Amygdala (tissue), 56 donors: ENCODE data around the gene SGCD.

Source experiments
- DNase-seq, 56 donors: peaks; one replicate each; lab custom pipeline; 2025; lab: John Stamatoyannopoulos, UW

SGCD gene

DNA sequence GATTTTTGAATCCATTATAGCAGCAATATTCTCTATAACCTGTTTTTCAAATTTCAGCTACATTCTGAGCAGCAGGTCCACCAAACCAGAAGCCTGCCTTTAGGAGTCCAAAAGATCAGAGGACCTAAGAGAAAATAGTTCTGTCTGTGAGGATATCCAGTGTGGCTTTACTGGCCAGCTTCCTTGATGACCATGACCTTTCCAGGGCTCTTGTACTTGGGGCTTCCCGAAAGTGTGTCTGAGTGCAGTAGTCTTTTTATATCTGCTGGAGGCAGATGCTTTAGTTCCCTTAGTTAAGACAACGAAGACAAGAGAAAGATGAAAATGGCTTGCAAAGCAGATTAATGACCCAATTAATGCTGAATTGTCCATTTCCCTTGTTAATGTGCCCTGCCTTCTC, 72.4 kb downstream of the SGCD start:
- no peak for DNase-seq

DNA sequence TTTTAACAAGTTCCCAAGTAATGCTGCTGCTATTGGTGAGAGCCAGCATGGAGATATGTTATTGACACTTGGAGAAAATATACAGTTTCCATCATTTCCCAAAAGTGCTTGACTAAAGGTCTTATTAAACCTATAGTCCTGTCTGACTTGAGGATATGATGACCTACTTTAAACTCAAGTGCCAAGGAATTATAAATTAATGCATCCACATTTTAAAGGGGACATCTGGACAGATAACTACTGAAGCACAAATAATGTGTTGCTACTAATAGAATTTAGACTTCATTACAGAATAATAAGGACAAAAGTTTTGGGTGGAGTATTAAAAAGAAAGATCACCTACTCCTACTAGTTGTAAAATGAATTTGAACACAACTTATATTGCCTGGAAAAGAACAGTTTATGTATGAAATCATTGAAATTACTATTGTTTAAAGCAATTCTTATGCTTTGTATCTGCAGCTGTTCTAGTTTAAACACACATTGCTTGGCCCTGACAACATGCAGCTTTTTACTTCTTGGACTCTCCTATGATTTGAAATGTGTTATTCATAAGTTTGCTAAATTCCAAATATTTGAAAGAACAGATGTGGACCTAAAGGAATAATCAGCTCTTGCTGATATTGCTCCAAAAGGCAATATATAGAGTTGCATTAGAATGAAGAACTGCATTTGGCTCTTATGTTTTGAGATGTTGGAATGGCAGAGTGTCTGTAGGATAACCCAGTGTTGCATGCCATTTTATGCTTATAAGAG, 73.4 kb downstream of the SGCD start:
- no peak for DNase-seq

DNA sequence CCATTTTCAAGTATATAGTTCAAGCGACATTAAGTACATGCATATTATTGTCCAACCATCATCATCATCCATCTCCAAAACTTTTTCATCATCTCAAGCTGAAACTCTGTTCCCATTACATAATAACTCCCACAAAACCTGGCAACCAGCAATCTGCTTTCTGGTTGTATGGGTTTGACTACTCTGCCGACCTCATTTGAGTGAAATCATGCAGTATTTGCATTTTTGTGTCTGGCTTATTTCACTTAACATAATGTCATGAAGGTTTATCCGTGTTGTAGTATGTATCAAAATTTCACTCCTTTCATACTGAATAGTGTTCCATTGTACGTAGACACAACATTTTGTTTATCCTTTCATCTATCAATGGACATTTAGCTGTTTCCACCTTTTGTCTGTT, 74.8 kb downstream of the SGCD start:
- no peak for DNase-seq

DNA sequence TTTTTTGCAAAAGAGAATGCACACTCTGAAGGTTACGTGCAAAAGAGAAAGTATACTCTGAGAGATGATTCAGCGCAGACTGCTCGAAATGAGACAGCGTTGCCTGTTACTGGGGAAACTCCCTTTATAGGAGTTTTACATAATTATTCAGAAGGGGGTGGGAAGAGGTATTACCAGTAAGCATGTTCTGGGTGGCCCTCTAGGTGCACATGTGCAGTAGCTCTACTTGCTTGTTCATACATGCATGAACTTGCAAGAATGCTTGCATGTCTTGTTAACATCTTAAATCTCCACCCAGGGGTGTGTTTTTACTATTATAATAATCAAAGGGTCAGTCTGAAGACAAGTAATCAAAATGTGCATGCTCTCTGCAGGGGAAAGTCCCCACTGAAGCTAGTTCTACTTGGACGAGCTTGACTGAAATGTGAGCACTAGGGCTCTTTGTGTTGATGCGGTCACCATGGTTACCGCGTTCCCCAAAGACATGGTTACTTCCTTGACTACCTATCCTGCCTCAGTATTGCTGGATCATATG, 75.5 kb downstream of the SGCD start:
- DNase-seq = peak in 4 of 56 donors; percentile 1 to 14 (median 7)

DNA sequence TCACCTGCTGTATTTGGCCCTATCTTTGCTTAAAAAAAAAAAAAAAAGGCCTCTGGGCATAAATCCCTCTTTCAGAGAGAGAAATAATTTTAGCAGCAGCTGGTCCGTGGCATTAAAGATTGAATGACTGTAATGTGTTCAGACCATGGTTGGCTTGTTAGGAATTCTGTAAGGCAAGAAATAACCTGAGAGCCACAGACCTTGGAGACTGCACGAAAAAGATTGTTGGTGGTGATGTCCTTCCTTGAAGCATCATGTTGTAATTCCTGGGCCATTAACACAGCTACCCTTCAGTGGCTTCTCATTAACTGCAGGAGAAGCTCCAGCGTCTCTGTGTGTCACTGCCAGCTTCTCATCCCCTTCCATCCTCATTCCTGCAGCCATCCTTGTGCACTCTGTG, 79.0 kb downstream of the SGCD start:
- no peak for DNase-seq

DNA sequence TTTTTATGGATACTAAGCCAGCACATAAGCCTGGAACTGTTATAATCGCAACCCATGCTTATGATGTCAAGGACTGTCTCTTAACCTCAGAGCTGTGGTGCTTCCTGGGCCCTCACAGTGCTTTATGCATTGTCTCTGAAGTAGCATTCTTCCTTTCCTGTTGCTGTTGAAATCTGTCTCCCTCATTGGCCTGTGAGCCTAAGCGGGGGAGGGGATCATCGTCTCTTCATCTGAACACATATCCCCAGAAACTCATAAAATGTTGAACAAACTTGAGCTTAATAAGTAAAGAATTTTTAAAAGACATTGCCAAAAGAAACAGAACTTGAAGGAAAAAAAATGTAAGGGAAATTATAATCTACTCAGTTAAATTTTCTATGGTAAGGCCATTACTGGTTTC, 80.3 kb downstream of the SGCD start:
- DNase-seq = no peak

DNA sequence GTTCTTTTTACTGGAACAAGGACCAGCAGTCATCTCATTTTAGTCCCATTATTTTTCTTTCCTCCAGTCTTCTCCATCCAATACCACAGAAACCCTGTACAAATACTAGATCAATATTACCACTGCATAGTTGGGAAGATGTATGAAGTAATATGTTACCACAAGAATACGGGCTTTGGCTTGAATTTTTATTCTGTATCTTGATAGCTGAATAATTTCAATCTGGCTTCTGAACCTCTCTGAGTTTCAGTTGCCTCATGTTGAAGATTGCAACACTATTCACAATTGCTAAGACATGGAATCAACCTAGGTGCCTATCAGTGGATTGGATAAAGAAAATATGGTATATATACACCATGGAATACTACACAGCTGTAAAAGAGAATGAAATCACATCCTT, 82.9 kb downstream of the SGCD start:
- DNase-seq = no peak

DNA sequence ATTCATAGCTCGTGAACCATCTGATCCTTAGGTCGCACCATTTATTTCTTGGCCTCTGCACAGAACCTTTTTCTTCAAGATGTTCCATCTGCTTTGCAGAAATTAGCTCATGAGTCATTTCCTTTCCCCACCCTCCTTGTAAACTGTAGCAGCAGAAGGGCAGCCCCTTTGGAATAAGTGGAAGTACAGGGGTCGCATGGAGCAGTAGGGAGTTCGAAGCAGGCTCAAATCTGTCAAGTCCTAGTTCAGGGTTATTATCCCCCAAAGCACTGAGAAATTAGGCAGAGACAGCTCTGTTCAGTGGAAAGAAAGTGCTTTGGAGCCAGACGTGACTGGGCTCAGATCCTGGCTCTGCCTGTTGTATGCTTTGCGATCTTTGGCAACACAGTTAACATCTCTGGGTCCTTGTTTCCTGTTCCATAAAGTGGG, 84.2 kb downstream of the SGCD start:
- peak in 1 of 56 donors; percentile 8 for DNase-seq

DNA sequence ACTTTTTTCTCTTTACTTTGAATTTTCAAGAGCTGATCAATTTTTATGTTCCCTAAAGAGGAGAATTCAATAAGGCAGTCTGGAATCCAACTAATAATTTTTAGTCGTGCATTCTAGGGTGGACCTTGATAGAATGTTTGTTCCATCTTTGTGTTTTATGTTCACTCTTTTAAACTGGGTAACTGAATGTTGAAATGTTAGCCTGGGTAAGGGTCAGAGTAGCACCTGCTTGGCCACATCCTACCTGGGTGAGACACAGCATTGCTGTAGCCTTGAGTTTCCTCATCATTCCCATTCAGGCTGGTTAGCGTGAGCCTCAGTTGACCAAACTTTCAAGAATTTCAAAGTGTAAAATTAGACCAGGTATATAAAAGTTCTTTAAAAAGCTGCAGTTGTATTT, 85.0 kb downstream of the SGCD start:
- no peak for DNase-seq

DNA sequence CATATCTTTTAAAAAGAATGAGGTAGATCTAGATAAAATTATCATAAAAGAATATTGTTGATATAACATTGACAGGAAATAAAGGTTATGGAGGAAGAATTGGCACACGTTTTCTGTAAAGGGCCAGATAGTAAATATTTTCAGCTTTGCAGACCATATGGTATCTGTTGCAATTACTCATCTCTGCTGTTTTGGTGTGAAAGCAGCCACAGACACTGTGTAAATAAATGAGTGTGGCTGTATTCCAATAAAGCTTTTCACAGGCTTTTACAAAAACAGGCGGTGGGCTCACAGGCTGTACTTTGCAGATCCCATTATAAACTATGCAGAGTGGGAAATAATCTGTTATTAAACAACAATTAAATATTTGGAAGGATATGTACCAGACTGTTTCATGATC, 87.4 kb downstream of the SGCD start:
- peak in 1 of 56 donors; percentile 12 for DNase-seq

DNA sequence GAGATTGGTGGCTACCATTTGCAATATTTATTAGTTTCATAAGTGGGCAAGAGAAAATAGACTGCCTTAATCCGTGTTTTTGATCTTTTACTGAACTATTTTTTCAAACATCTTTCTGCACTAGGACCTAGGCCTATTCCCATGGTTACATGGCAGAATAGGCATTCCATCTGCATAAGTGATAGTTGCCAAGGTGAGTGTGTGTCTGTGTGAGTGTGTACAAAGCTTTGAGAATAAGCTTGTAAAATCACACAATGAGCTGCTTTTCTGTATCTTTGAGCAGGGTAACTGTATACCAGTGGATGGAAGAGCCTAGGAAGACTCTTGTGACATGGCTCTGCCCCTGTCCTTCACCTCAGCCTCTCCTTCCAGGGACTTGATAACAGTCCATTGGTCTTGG, 92.7 kb downstream of the SGCD start:
- no peak for DNase-seq

DNA sequence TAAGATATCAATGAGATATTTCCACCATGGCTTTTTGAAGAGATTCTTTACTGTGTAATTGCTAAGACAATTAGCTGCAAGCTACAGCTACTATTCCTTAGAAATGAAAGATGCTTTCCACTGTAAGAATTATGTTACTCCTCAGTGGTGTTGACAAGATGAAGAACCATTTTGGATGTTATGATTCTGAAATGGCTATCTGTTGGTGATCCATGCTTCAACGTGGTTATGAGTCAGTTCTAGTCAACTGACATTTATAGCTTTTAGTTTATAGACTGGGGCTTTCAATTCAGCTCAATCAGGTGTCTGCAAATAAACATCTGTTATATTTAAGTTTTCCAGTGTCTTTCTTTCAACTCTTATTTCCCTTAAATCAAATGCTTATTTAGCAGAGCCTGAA, 93.7 kb downstream of the SGCD start:
- DNase-seq = no peak

DNA sequence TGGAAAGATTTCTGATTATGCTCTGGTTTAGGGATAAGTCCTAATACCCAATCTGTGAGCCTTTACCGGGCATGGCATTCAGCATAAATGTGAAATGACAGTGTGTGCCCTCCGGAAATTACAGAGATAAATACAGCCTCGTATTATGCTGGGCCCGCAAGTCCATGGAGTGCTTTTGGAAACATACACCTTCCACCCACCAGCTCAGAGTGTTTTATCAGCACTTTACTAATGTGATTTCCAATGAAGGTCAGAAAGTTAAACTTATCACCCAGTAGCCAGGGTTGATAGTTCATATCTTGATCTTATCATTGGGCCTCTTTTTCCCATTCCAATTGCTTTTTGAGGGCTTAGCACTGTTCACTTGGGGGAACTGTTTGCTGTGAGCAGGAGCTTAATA, 94.8 kb downstream of the SGCD start:
- no peak for DNase-seq

DNA sequence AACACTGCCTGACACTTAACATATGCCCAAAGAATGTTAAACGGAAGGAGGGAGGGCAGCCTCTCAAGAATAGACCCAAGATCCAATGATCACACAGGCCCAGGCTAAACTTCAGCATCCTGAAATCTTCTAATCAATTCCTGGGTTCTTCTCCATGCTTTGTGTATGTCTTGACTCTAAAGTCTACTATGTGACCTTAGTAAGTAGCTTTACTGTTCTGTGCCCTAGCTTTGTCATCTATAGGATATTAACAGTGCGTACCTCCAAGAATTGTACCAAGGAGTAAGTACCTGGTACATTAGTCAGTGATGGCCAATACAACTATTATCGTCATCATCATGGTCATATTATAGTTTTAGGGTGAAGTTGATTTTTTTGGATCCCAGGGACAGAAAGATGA, 96.6 kb downstream of the SGCD start:
- DNase-seq = no peak

DNA sequence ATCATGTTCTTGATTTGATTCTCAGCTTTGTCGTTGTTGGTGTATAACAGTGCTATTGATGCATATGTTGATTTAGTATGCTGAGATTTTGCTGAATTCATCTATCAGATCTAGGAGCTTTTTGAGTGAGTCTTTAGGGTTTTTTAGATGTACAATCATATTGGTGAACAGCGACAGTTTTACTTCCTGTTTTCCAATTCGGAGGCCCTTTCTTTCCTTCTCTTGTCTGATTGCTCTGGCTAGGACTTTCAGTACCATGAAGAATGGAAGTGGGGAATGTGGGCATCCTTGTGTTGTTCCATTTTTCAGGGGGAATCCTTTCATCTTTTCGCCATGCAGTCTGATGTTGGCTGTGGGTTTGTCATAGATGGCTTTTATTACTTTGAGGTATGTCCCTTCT, 100.4 kb downstream of the SGCD start:
- DNase-seq = no peak

DNA sequence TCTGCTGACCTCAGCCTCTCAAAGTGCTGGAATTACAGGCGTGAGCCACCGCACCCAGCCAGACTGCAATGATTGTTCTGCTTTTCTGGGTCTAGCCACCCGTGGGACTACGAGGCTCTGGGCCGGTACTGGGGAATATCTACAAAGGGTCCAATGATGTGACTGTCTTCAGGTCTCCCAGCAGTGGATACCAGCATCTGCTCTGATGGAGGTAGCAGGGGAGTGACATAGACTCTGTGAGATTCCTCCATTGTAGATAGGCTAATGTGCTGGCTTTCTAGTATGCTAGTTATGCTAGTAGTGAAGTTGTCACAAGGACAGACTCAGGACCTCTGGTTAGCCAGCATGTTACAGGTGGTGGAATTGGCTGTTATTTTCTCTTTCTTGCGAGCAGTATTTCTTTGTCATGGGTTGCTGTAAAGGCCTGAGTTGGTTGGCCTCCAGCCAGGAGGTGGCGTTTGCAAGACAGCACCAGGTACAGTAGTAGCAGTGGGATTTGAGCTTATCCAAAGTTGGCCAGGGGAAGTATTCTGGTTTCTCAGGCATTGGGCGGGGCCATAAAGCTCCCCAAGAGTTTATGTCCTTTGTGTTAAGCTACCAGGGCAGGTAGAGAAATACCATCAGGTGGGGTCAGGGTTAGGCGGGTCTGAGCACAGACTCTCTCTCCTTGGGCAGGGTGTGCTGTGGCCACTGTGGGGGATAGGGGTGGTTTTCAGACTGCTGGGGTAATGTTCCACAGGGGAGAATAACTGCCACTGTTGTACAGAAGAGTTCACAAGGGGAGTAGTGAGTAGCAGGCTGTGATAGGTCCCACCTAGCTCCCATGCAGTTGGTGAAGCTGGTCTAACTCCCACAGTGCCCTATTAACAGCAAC, 105.2 kb downstream of the SGCD start:
- DNase-seq = no peak

DNA sequence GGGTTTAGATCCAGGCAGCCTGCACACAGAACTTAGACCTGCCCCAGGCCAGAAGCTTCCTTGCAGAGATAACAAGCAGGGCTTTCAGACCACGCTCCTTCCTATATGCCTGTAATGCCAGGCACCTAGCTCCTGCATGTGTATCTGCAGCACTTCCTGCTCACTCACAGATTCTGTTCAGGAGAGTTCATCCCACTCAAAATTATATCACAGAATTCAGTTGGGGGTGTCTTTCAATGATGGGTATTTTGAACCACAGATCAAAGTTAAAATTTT, 105.8 kb downstream of the SGCD start:
- no peak for DNase-seq

DNA sequence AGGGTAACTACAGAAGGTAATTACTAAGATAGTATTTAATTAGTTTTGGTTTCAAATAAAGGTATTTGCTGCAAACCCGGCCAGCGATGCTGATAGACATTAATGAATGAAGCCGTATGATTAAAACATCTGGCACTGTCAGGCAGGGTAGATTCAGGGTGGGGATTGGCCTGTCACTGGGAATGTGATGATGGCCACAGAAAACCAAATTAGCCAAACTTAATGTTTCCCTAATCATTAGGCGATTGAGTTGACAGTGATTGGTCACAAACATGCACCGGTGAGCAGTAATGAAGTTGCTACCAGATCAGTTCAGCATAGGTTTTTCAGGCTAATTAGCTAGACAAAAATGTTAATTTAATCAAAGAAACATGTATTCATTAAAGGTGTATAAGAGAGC, 107.5 kb downstream of the SGCD start:
- no peak for DNase-seq

DNA sequence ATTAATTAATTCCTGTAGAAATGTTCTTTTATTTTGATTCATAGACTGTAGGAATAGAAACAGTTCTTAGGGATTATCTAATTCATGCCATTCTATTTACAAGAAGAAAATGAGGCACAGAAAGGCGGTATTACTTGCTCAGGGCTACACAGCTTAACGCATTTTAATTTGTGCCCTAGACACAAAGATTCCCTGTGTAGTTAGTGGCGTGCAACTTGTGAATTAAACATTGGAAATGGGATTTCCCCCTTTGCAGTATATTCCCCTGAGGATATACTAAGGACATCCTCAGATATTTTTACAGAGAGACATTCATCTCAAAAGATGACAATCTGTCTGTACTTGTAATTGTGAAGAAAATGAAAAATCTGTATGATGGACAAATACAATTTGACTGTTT, 108.1 kb downstream of the SGCD start:
- no peak for DNase-seq

DNA sequence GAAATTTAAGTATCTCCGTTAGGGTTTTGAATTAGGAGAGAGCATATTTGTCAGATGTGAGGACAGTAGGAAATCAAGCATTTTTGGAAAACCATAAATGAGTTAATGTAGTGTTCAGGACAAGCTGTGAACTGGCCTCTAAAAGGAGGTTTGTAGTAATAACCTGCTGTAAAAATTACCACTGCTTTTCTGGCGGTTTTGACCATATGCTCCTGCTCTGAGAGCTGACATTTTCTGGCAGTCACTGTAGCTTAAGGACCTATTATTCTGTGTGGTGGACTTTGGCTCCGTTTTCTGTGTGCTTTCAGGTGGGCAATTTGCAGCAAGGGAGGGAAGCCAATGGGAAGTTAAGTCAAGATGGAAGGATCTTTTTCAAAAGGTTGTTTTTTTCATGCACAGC, 111.1 kb downstream of the SGCD start:
- no peak for DNase-seq

DNA sequence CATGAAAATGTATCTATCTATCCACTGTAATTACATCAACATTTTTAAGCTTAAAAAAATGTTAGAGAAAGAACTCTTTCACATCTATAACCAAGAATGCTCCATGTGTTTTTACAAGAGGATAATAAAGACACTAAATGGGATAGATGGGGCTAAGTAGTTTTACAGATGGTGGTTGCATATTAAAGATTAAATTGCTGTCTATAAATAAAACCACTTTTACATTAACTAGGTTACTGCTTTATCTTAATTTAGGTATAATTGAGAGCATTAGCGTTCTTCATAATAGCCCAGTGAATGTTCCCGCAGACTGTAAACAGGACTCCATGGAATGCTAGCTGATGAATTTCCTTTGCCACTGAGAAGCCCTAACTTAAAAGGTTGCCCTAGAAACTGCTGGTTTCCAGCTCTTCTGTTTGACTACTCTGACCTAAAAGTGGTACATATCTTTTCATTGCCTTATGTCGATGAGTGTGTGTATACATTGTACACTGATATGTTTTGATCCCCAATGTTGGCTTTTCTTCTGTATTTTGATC, 117.9 kb downstream of the SGCD start:
- no peak for DNase-seq

DNA sequence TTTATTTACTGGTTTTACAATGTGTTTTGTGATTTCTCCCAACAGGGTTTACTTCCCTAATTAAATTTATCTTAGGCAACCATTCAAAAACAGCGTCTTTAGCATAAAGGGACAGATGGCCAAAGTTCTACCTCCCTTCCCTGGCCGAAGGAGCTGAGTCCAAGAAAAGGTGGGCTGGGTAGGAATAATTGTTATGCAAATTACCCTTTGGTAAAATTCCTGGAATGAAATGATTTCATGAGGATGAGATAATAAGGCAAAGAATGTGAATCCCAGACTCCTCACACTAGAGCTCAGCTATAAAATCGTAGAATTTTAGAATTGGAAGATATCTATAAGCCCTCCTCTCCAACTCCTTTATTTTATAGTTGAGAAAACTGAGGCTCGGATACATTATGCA, 119.6 kb downstream of the SGCD start:
- DNase-seq = no peak
